HCT116 (cell line): Measurements from ENCODE around the gene GPR17. TPM values are rescaled to one million over a fixed set of nuclear protein-coding genes. Genes with fewer than 3 reads are reported as not detected.

Source experiments
- ATAC-seq: fragments of 200-7000 bp; cut with Tn5 transposase; 2 replicates; pipeline ENCODE4 v1.9.1; 2020; ENCODE audit warnings: mild to moderate bottlenecking, moderate library complexity
- BruUV-seq: library from RNA; stranded (reverse); fragments of 400-500 nt; replicated peaks from 2 replicates; lab custom pipeline; 2021; lab: Mats Ljungman, UMichigan
- CTCF ChIA-PET: fragments of 300-600 bp; sonication (Branson Sonifier 250); formaldehyde crosslinking; loops from one replicate; lab custom pipeline; 2021; ENCODE audit warnings: antibody characterized with exemption; lab: Charles Lee
- POLR2A ChIA-PET: fragments of 300-600, 350-600 bp; sonication (Branson Sonifier 250); formaldehyde crosslinking; loops from one replicate; lab custom pipeline; 2021; ENCODE audit warnings: antibody characterized with exemption; lab: Charles Lee
- RAD21 ChIA-PET, 2 experiments: fragments of 300-600 bp; sonication (Branson Sonifier 250); formaldehyde crosslinking; loops; one replicate each; lab custom pipeline; 2023; ENCODE audit warnings: low total read pairs in 2 of 2; ENCODE audit not compliant: uncharacterized antibody in 2 of 2, unreplicated experiment in 2 of 2, low non-redundant PET in 1 of 2; lab: Charles Lee
- DNase-seq: peaks from one replicate; pipeline ENCODE4 v3.0.0-alpha.2; 2010; ENCODE audit warnings: low read depth, low spot score
- H2AFZ ChIP-seq: fragments of 200-600 bp; shearing (Covaris generic), sonication (generic); 2 replicates; pipeline ENCODE4 v1.6.1; 2017; ENCODE audit warnings: low read depth, mixed run types, mixed read lengths, antibody characterized with exemption, low read length; ENCODE audit not compliant: poor library complexity, severe bottlenecking
- H3K27ac ChIP-seq: 2 replicates; pipeline ENCODE4 v1.5.1; 2012; ENCODE audit warnings: low read depth, low read length
- H3K27me3 ChIP-seq: fragments of 200-600 bp; sonication (generic); 2 replicates; pipeline ENCODE4 v1.6.1; 2016; ENCODE audit warnings: mixed run types, low read length, mixed read lengths; ENCODE audit not compliant: insufficient read depth
- H3K36me3 ChIP-seq, 2 experiments: fragments of 200-500 bp in 1 of 2; fragments of 200-600 bp in 1 of 2; sonication (Bioruptor generic) in 1 of 2; sonication (generic) in 1 of 2; 2 replicates each; pipeline versions ENCODE4 v1.5.1 to v1.6.1; 2014 to 2016; ENCODE audit warnings: low read length in 2 of 2, inconsistent platforms in 1 of 2, mixed read lengths in 1 of 2, mixed run types in 1 of 2; ENCODE audit not compliant: insufficient read depth in 2 of 2, control insufficient read depth in 1 of 2
- H3K4me1 ChIP-seq, 2 experiments: fragments of 200-600 bp in 1 of 2; sonication (generic) in 1 of 2; 2 replicates each; pipeline versions ENCODE4 v1.5.1 to v1.6.1; 2012 to 2017; ENCODE audit warnings: low read length in 2 of 2, inconsistent platforms in 1 of 2, mild to moderate bottlenecking in 1 of 2, mixed read lengths in 1 of 2, mixed run types in 1 of 2, moderate library complexity in 1 of 2; ENCODE audit not compliant: insufficient read depth in 2 of 2, control insufficient read depth in 1 of 2
- H3K4me2 ChIP-seq: fragments of 200-600 bp; sonication (generic); 2 replicates; pipeline ENCODE4 v1.6.1; 2017; ENCODE audit warnings: mixed run types, low read length, mixed read lengths
- H3K4me3 ChIP-seq, 2 experiments: fragments of 200-600 bp in 1 of 2; sonication (generic) in 1 of 2; replicated peaks in 1 of 2; 2 replicates each; pipeline ENCODE4 v1.5.1; 2011 to 2016; ENCODE audit warnings: low read length in 2 of 2, control low read depth in 1 of 2, low read depth in 1 of 2, mild to moderate bottlenecking in 1 of 2, mixed read lengths in 1 of 2, mixed run types in 1 of 2
- H3K79me2 ChIP-seq: fragments of 200-600 bp; sonication (generic); 2 replicates; pipeline ENCODE4 v1.6.1; 2017; ENCODE audit warnings: mild to moderate bottlenecking, mixed run types, low read length, moderate library complexity, mixed read lengths; ENCODE audit not compliant: insufficient read depth
- H3K9ac ChIP-seq: fragments of 200-600 bp; sonication (generic); 2 replicates; pipeline ENCODE4 v1.6.1; 2016; ENCODE audit warnings: low read length, mixed read lengths
- H3K9me2 ChIP-seq: fragments of 200-600 bp; sonication (generic), shearing (Covaris generic); 2 replicates; pipeline ENCODE4 v1.6.1; 2017; ENCODE audit warnings: mixed run types, mild to moderate bottlenecking, moderate library complexity; ENCODE audit not compliant: insufficient read depth
- H3K9me3 ChIP-seq, 2 experiments: fragments of 200-500 bp in 1 of 2; fragments of 200-600 bp in 1 of 2; sonication (Bioruptor generic) in 1 of 2; sonication (generic) in 1 of 2; 2 replicates each; pipeline ENCODE4 v1.6.1; 2014 to 2017; ENCODE audit warnings: low read length in 2 of 2, mixed read lengths in 2 of 2, inconsistent platforms in 1 of 2, low read depth in 1 of 2, mild to moderate bottlenecking in 1 of 2, mixed run types in 1 of 2, moderate library complexity in 1 of 2; ENCODE audit not compliant: control insufficient read depth in 1 of 2, insufficient read depth in 1 of 2
- H4K20me1 ChIP-seq: fragments of 200-600 bp; sonication (generic), shearing (Covaris generic); 2 replicates; pipeline ENCODE4 v1.6.1; 2017; ENCODE audit warnings: mixed run types, mild to moderate bottlenecking, moderate library complexity; ENCODE audit not compliant: insufficient read depth
- ELF1 ChIP-seq: IDR thresholded peaks from 2 replicates; pipeline ENCODE4 v1.6.1; 2012; ENCODE audit warnings: low read depth, borderline replicate concordance
- POLR2AphosphoS5 ChIP-seq: IDR thresholded peaks from 2 replicates; pipeline ENCODE4 v1.6.1; 2011; ENCODE audit warnings: mild to moderate bottlenecking, low read depth, low read length, moderate library complexity
- RAD21 ChIP-seq: IDR thresholded peaks from 2 replicates; pipeline ENCODE4 v1.6.1; 2012; ENCODE audit warnings: low read depth, mild to moderate bottlenecking
- SP1 ChIP-seq: IDR thresholded peaks from 2 replicates; pipeline ENCODE4 v1.6.1; 2012; ENCODE audit warnings: low read depth
- SRF ChIP-seq: IDR thresholded peaks from 2 replicates; pipeline ENCODE4 v1.6.1; 2012; ENCODE audit warnings: low read depth
- TCF7L2 ChIP-seq: IDR thresholded peaks from 2 replicates; pipeline ENCODE4 v1.7.0; 2011; ENCODE audit warnings: borderline replicate concordance, inconsistent platforms; ENCODE audit not compliant: insufficient read depth, insufficient read length; ENCODE audit errors: extremely low read depth
- intact Hi-C: fragments of 100-400 bp; cut with micrococcal nuclease; formaldehyde crosslinking; loops from 2 replicates; pipeline ENCODE4 v1.10.0; 2022
- total RNA-seq: library from RNA; stranded (reverse); gene quantifications from one replicate; pipeline ENCODE4 v1.2.1, GENCODE V29; 2021; ENCODE audit not compliant: unreplicated experiment
- TF ChIP-seq, protein P1 (sequence below): IDR thresholded peaks from 2 replicates; pipeline ENCODE4 v1.6.1; 2011; ENCODE audit warnings: mild to moderate bottlenecking, low read length, moderate library complexity; ENCODE audit not compliant: insufficient replicate concordance; ENCODE audit errors: extremely low read depth
- TF ChIP-seq, protein P2 (sequence below): IDR thresholded peaks from 2 replicates; pipeline ENCODE4 v1.6.1; 2012

GPR17 gene
- total RNA-seq, 1 experiment from 2014 or later, result not detected

DNA sequence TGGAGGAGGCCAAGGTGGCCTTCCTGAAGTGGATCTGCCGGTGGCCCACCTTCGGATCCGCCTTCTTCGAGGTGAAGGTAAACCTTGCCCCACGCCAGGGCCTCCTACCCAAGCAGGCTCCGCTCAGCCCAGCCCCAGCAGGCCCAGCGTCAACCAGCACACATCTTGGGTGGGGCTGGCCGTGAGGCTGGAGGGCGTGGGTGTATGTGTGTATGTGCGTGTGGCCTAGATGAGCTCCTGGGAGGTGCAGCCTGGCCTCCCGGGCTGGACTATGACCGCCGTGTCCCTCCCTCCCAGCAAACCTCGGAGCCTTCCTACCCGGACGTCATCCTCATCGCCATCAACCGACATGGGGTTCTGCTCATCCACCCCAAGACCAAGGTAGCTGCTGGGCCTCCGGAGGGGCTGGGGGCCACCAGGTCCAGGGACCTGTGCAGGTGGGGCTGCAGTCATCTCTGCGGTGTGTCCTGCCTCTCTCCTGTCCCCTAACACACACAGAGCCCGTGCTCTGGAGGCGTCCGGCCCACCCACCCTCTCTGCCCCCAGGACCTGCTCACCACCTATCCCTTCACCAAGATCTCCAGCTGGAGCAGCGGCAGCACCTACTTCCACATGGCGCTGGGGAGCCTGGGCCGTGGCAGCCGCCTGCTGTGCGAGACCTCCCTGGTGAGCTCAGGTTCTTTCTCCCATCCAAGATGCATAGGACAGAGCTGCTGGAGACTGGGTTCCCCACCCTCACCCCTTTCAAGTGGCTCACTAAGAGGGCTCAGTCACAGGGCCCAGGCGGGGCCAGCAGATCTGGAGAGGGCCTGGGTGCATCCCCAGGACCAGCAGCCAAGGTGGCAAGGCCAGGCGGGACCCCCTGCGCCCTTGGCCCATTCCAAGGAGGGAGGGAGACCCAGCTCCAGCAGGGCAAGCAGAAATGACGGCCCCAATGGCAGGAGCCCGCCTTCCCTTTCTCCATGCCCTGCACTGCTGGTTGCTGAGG is 9.4 kb upstream of the GPR17 start:
- CTCF ChIA-PET, result interaction anchor here (0.6 to 1.2 kb wide), 2 partner anchors 14 to 45 kb away, joined by 3 to 6 read pairs; no protein-coding TSS in a partner anchor
- Histone ChIP-seq H4K20me1 (no peaks in the 10 kb centered on the region), H3K4me2 (peak overlapping the region; percentile 62; the same call in 1 of the 2 replicates), H3K4me1 (peaks cover 8 to 19% of the 10 kb centered on the region in 2 experiments), H3K36me3 (no peaks in the 10 kb centered on the region), H3K79me2 (no peaks in the 10 kb centered on the region), H3K4me3 (no peak overlapping the region), H3K27ac (no peak overlapping the region), H2AFZ (no peak overlapping the region), H3K9ac (no peak overlapping the region), H3K9me2 (no peaks in the 10 kb centered on the region), H3K27me3 (no peaks in the 10 kb centered on the region), H3K9me3 (no peaks in the 10 kb centered on the region)
- RAD21 ChIA-PET, result no interaction called here
- intact Hi-C loops, result no loop called here
- DNase-seq (no peak), ATAC-seq (no peak)
- TF ChIP-seq RAD21, result no peak
- TF ChIP-seq POLR2AphosphoS5, result no peak
- TF ChIP-seq SRF, result no peak
- TF ChIP-seq, protein P1, sequence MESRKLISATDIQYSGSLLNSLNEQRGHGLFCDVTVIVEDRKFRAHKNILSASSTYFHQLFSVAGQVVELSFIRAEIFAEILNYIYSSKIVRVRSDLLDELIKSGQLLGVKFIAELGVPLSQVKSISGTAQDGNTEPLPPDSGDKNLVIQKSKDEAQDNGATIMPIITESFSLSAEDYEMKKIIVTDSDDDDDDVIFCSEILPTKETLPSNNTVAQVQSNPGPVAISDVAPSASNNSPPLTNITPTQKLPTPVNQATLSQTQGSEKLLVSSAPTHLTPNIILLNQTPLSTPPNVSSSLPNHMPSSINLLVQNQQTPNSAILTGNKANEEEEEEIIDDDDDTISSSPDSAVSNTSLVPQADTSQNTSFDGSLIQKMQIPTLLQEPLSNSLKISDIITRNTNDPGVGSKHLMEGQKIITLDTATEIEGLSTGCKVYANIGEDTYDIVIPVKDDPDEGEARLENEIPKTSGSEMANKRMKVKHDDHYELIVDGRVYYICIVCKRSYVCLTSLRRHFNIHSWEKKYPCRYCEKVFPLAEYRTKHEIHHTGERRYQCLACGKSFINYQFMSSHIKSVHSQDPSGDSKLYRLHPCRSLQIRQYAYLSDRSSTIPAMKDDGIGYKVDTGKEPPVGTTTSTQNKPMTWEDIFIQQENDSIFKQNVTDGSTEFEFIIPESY, result no peak
- no peak for TF ChIP-seq ELF1
- TF ChIP-seq TCF7L2, result no peak
- TF ChIP-seq SP1, result no peak
- TF ChIP-seq, protein P2, sequence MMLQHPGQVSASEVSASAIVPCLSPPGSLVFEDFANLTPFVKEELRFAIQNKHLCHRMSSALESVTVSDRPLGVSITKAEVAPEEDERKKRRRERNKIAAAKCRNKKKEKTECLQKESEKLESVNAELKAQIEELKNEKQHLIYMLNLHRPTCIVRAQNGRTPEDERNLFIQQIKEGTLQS, result no peak
- POLR2A ChIA-PET, result interaction anchor here (0.6 kb wide), 1 partner anchor 45 kb away, joined by 3 read pairs; no protein-coding TSS in a partner anchor
- no TSS peak for BruUV-seq
